SK-N-SH treated with all-trans-retinoic acid at 6 μM for 48 hours (cell line): Measurements from ENCODE around the gene TK1.
"Not testable (repeated sequence)": the region's sequence is repeated elsewhere in the genome, so short reads cannot be mapped to it uniquely, and the experiment has no call there.

Experiments used
- ATAC-seq: fragments of 200-7000 bp; cut with Tn5 transposase; 3 replicates; pipeline ENCODE4 v1.9.1; 2020; ENCODE audit warnings: mild to moderate bottlenecking, moderate library complexity
- ARNTL ChIP-seq: fragments of 450-650 bp; formaldehyde crosslinking; IDR thresholded peaks from 2 replicates; pipeline ENCODE4 v1.5.0; 2020; ENCODE audit warnings: low read depth, mild to moderate bottlenecking, moderate library complexity, borderline replicate concordance
- BACH2 ChIP-seq: fragments of 250-450 bp; sonication (Bioruptor Pico); IDR thresholded peaks from 2 replicates; pipeline ENCODE4 v1.9.0; 2021; ENCODE audit warnings: mild to moderate bottlenecking, borderline replicate concordance
- CREB5 ChIP-seq: fragments of 250-450 bp; sonication (Bioruptor Pico); IDR thresholded peaks from 2 replicates; pipeline ENCODE4 v1.5.1; 2020; ENCODE audit warnings: low read depth, mild to moderate bottlenecking, moderate library complexity
- CSDC2 ChIP-seq: fragments of 250-450 bp; sonication (Bioruptor Pico); IDR thresholded peaks from 2 replicates; pipeline ENCODE4 v1.5.0; 2020; ENCODE audit warnings: mild to moderate bottlenecking, moderate library complexity
- CSRNP3 ChIP-seq: fragments of 250-450 bp; sonication (Bioruptor Pico); IDR thresholded peaks from 2 replicates; pipeline ENCODE4 v1.5.1; 2021; ENCODE audit warnings: mild to moderate bottlenecking, moderate library complexity
- ESRRG ChIP-seq: fragments of 250-450 bp; sonication (Bioruptor Pico); IDR thresholded peaks from 2 replicates; pipeline ENCODE4 v1.6.1; 2021; ENCODE audit warnings: mild to moderate bottlenecking
- GLIS3 ChIP-seq: fragments of 250-450 bp; sonication (Bioruptor Pico); IDR thresholded peaks from 2 replicates; pipeline ENCODE4 v1.5.0; 2020; ENCODE audit warnings: mild to moderate bottlenecking, moderate library complexity
- OSR1 ChIP-seq: fragments of 250-450 bp; sonication (Bioruptor Pico); IDR thresholded peaks from 2 replicates; pipeline ENCODE4 v1.8.0; 2022; ENCODE audit warnings: moderate library complexity, mild to moderate bottlenecking, inconsistent platforms
- PATZ1 ChIP-seq: fragments of 250-450 bp; sonication (Bioruptor Pico); IDR thresholded peaks from 2 replicates; pipeline ENCODE4 v1.8.0; 2020; ENCODE audit warnings: mild to moderate bottlenecking, moderate library complexity, borderline replicate concordance
- PPARA ChIP-seq: fragments of 250-450 bp; sonication (Bioruptor Pico); IDR thresholded peaks from 2 replicates; pipeline ENCODE4 v1.5.0; 2020; ENCODE audit warnings: mild to moderate bottlenecking, borderline replicate concordance
- RARB ChIP-seq: fragments of 250-450 bp; sonication (Bioruptor Pico); IDR thresholded peaks from 2 replicates; pipeline ENCODE4 v1.8.0; 2021; ENCODE audit warnings: mild to moderate bottlenecking, moderate library complexity
- SNAI2 ChIP-seq: fragments of 250-450 bp; sonication (Bioruptor Pico); IDR thresholded peaks from 2 replicates; pipeline ENCODE4 v1.5.0; 2020; ENCODE audit warnings: mild to moderate bottlenecking, moderate library complexity
- TCF4 ChIP-seq: fragments of 250-450 bp; sonication (Bioruptor Pico); IDR thresholded peaks from 2 replicates; pipeline ENCODE4 v1.8.0; 2021; ENCODE audit warnings: mild to moderate bottlenecking, moderate library complexity, borderline replicate concordance
- TOX ChIP-seq: fragments of 250-450 bp; sonication (Bioruptor Pico); IDR thresholded peaks from 2 replicates; pipeline ENCODE4 v1.8.0; 2021; ENCODE audit warnings: mild to moderate bottlenecking, moderate library complexity, borderline replicate concordance
- TSHZ2 ChIP-seq: fragments of 250-450 bp; sonication (Bioruptor Pico); IDR thresholded peaks from 2 replicates; pipeline ENCODE4 v1.5.0; 2020; ENCODE audit warnings: mild to moderate bottlenecking, moderate library complexity
- ZC3H10 ChIP-seq: fragments of 250-450 bp; sonication (Bioruptor Pico); IDR thresholded peaks from 2 replicates; pipeline ENCODE4 v1.5.1; 2021; ENCODE audit warnings: mild to moderate bottlenecking, moderate library complexity
- ZFP3 ChIP-seq: fragments of 250-450 bp; sonication (Bioruptor Pico); IDR thresholded peaks from 2 replicates; pipeline ENCODE4 v1.5.0; 2020; ENCODE audit warnings: mild to moderate bottlenecking, moderate library complexity
- ZFP30 ChIP-seq: fragments of 450-650 bp; formaldehyde crosslinking; IDR thresholded peaks from 2 replicates; pipeline ENCODE4 v1.5.0; 2022; ENCODE audit warnings: mild to moderate bottlenecking, moderate library complexity
- ZNF565 ChIP-seq: fragments of 450-650 bp; formaldehyde crosslinking; conservative IDR thresholded peaks from 2 replicates; pipeline ENCODE4 v1.5.0; 2020; ENCODE audit warnings: low read depth, mild to moderate bottlenecking, moderate library complexity
- ZNF70 ChIP-seq: fragments of 450-650 bp; formaldehyde crosslinking; IDR thresholded peaks from 2 replicates; pipeline ENCODE4 v1.5.0; 2020; ENCODE audit warnings: mild to moderate bottlenecking, moderate library complexity

The TK1 gene

GRCh38 chr17:78142119-78142861 lies 44.6 kb downstream of the TK1 start:
- TF ChIP-seq GLIS3 (CRISPR knock-in tag) (no peak), BACH2 (CRISPR knock-in tag) (no peak), CSDC2 (CRISPR knock-in tag) (no peak), ZC3H10 (CRISPR knock-in tag) (no peak), PATZ1 (no peak), TSHZ2 (CRISPR knock-in tag) (no peak), ZNF70 (CRISPR knock-in tag) (no peak), PPARA (CRISPR knock-in tag) (no peak), CREB5 (no peak)
- no peak for ATAC-seq

- TF ChIP-seq ZNF565 (CRISPR knock-in tag) = no peak
- TF ChIP-seq ZFP3 (CRISPR knock-in tag) = no peak
- TF ChIP-seq CSRNP3 (CRISPR knock-in tag) = no peak
- no peak for TF ChIP-seq SNAI2 (CRISPR knock-in tag)
- no peak for TF ChIP-seq ARNTL (CRISPR knock-in tag)
- TF ChIP-seq PPARA (CRISPR knock-in tag) = no peak
- no peak for TF ChIP-seq ESRRG (CRISPR knock-in tag)
- TF ChIP-seq CREB5 = no peak
- no peak for TF ChIP-seq OSR1 (CRISPR knock-in tag)
- TF ChIP-seq CSDC2 (CRISPR knock-in tag) = no peak
- ATAC-seq = no peak
Measured at GRCh38 chr17:78141437-78142118, 45.3 kb downstream of the TK1 start.

- no peak for TF ChIP-seq BACH2 (CRISPR knock-in tag)
- no peak for TF ChIP-seq ZFP30
- no peak for TF ChIP-seq ESRRG (CRISPR knock-in tag)
- TF ChIP-seq GLIS3 (CRISPR knock-in tag) = no peak
- TF ChIP-seq ZFP3 (CRISPR knock-in tag) = no peak
- no peak for TF ChIP-seq TOX (CRISPR knock-in tag)
- no peak for TF ChIP-seq ZNF70 (CRISPR knock-in tag)
- no peak for TF ChIP-seq CSDC2 (CRISPR knock-in tag)
- TF ChIP-seq RARB = no peak
- no peak for TF ChIP-seq TCF4
- peak; percentile 71 for ATAC-seq
Measured at GRCh38 chr17:78140169-78141051, 46.4 kb downstream of the TK1 start.

GRCh38 chr17:78139861-78140168 lies 47.0 kb downstream of the TK1 start:
- not testable (repeated sequence) for ATAC-seq
